Measurements from ENCODE around the gene FLT3. TPM values are rescaled to one million over a fixed set of nuclear protein-coding genes. Genes with fewer than 3 reads are reported as not detected.

The FLT3 gene
- total and polyA plus RNA-seq, 10 of the 15 experiments (the other 5 are each of a cell fraction or from before 2014, with no cell fraction given): 0.04 to 0.19 (median 0.11) TPM; not detected in 1

- Histone ChIP-seq H3K4me2 (ENCODE audit: control insufficient read depth, insufficient read depth) (no peak overlapping the region), H3K27ac (ENCODE audit: control insufficient read depth, insufficient read depth) (no peak overlapping the region), H3K9me3 (replicated peaks; ENCODE audit: control insufficient read depth, insufficient read depth, low read length) (no peaks in the 10 kb centered on the region), H3K27me3 (replicated peaks in 1 of 2; ENCODE audit: control insufficient read depth in 2 of 2, insufficient read depth in 2 of 2, low read length in 1 of 2) (no peaks in the 10 kb centered on the region), H3K36me3 (ENCODE audit: control insufficient read depth in 2 of 2, insufficient read depth in 2 of 2, low read length in 1 of 2) (no peaks in the 10 kb centered on the region), H3K4me3 (no peak overlapping the region), H3K79me2 (ENCODE audit: control insufficient read depth, insufficient read depth, low read length) (no peaks in the 10 kb centered on the region), H3K9ac (ENCODE audit: control insufficient read depth, insufficient read depth, low read length) (no peak overlapping the region), H2AFZ (ENCODE audit: control insufficient read depth, low read depth, low read length) (no peak overlapping the region), H4K20me1 (ENCODE audit: control insufficient read depth, insufficient read depth) (no peaks in the 10 kb centered on the region), H3K4me1 (ENCODE audit: control insufficient read depth, insufficient read depth, low read length) (no peaks in the 10 kb centered on the region; the same call in 1 of the 2 replicates)
- ChIA-PET SMC1A (ENCODE audit: uncharacterized antibody, unreplicated experiment) (no interaction called here), CTCF (interaction anchor here (0.6 kb wide), 1 partner anchor 44 kb away, joined by 3 read pairs; no protein-coding TSS in a partner anchor), POLR2A (interaction anchor here (0.6 kb wide), 1 partner anchor 11 kb away, joined by 4 read pairs; no protein-coding TSS in a partner anchor), RAD21 (ENCODE audit: unreplicated experiment) (no interaction called here)
- ATAC-seq: no peak
- peak; percentile 23 for FAIRE-seq
- TF ChIP-seq POLR2A (IDR thresholded peaks at IDR 0.05; ENCODE audit: low read depth, low read length) (no peak), MAX (IDR thresholded peaks at IDR 0.05; ENCODE audit: low read depth, low read length) (no peak), IRF3 (IDR thresholded peaks at IDR 0.05) (no peak), JUND (IDR thresholded peaks at IDR 0.05; ENCODE audit: low read depth, low read length) (no peak), ZNF384 (IDR thresholded peaks at IDR 0.05; ENCODE audit: borderline replicate concordance, low read depth, low read length) (no peak), CBX5 (IDR thresholded peaks at IDR 0.05; ENCODE audit: low read depth) (no peak), SREBF1 (IDR thresholded peaks at IDR 0.05; ENCODE audit: low read length) (no peak), LARP7 (IDR thresholded peaks at IDR 0.05) (no peak), WRNIP1 (IDR thresholded peaks at IDR 0.05; ENCODE audit: borderline replicate concordance, low read depth, low read length) (no peak), MXI1 (IDR thresholded peaks at IDR 0.05; ENCODE audit: low read depth, low read length) (no peak), ZNF622 (IDR thresholded peaks at IDR 0.05) (no peak), POLR2AphosphoS5 (IDR thresholded peaks at IDR 0.05; ENCODE audit: low read length) (no peak), CTCF (IDR thresholded peaks at IDR 0.05 in 2 of 3, conservative IDR thresholded peaks at IDR 0.05 in 1 of 3; ENCODE audit: control insufficient read depth in 2 of 3, extremely low read depth in 1 of 3, insufficient read depth in 1 of 3, low read depth in 3 of 3, low read length in 3 of 3) (no peak), MEF2A (IDR thresholded peaks at IDR 0.05; ENCODE audit: insufficient read depth, low read depth, low read length) (no peak), ZNF217 (IDR thresholded peaks at IDR 0.05) (no peak)
- BruUV-seq (replicated peaks): no TSS peak
- in situ Hi-C loops (cut with MboI) (no loop called here), intact Hi-C loops (cut with micrococcal nuclease; ENCODE audit: unreplicated experiment) (no loop called here)
- no peak for DNase-seq (ENCODE audit: low read depth, low spot score)
Observed at GRCh38 chr13:28120317-28120716, 19.9 kb upstream of the FLT3 start.
